ENCODE data around the gene SVIL.
A peak's percentile ranks its signal among the peaks of the same experiment; 100 is the strongest.
"Not testable (repeated sequence)": the region's sequence is repeated elsewhere in the genome, so short reads cannot be mapped to it uniquely, and the experiment has no call there.

SVIL gene

GRCh38 chr10:29443745-29444523 lies 190.8 kb downstream of the SVIL start:
- H3K4me2 ChIP-seq (ENCODE audit: low read length) = no peak overlapping the region
- no peak overlapping the region for H3K18ac ChIP-seq (ENCODE audit: low read length)
- H3K4me1 ChIP-seq (ENCODE audit: control insufficient read depth in 1 of 2, insufficient read depth in 2 of 2, low read length in 2 of 2) = no peaks in the 10 kb centered on the region
- no peaks in the 10 kb centered on the region for H3K79me2 ChIP-seq (ENCODE audit: control insufficient read depth, insufficient read depth, low read length, poor library complexity)
- no peak overlapping the region for H2BK12ac ChIP-seq (ENCODE audit: low read length)
- H3K9me3 ChIP-seq (ENCODE audit: insufficient read depth, low read depth, low read length) = no peaks in the 10 kb centered on the region
- no peaks in the 10 kb centered on the region for H3K27me3 ChIP-seq (ENCODE audit: insufficient read depth, low read length)
- H2BK5ac ChIP-seq (ENCODE audit: low read depth, low read length, poor library complexity) = no peak overlapping the region
- no peak overlapping the region for H4K12ac ChIP-seq (ENCODE audit: low read depth, low read length)
- no peak overlapping the region for H3K14ac ChIP-seq (ENCODE audit: low read length)
- no peak overlapping the region for H2BK120ac ChIP-seq (ENCODE audit: insufficient read depth, low read length, poor library complexity)
- no peak overlapping the region for H3K23ac ChIP-seq (ENCODE audit: low read length)
- no peak overlapping the region for H3K27ac ChIP-seq (ENCODE audit: low read depth, low read length)
- DNase-seq = peak; percentile 35 to 37
- H3K36me3 ChIP-seq (ENCODE audit: control insufficient read depth in 1 of 2, insufficient read depth in 2 of 2, low read length in 2 of 2) = no peaks in the 10 kb centered on the region
- peak overlapping the region; percentile 50 for H3K4me3 ChIP-seq (ENCODE audit: low read depth, low read length)
- no peak overlapping the region for H2AFZ ChIP-seq (ENCODE audit: insufficient read depth, low read length, poor library complexity)
- WGBS (ENCODE audit: extremely low coverage, insufficient coverage, insufficient read length) = no CpG with 5 or more reads among the region's 5 CpGs
- H2AK5ac ChIP-seq (ENCODE audit: low read length) = no peak overlapping the region
- no peak overlapping the region for H4K91ac ChIP-seq (ENCODE audit: low read depth, low read length)
- no peak overlapping the region for H4K8ac ChIP-seq (ENCODE audit: low read depth, low read length)
- H3K79me1 ChIP-seq (ENCODE audit: low read length) = no peaks in the 10 kb centered on the region
- H3K4ac ChIP-seq (ENCODE audit: low read depth, low read length) = no peak overlapping the region
- H3K9ac ChIP-seq (ENCODE audit: low read length) = no peak overlapping the region

DNA sequence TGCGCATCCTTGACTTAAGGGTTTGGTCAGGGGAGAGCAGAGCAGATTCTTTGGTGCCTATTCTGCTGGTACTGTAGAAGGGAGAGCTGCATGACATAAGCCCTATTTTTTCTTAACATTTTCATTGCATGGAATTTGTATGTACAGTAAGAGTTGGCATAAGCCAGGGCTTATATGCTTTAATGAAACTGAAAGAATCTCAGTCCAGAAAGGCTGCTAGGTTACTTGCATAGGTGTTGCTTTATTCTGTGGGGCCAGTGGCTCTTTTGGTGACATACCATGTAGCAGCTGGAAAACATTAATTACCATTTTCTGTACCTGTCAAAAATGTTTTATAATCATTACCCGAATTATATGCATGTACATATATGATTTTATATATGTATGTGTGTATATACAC lies 193.8 kb downstream of the SVIL start:
- no peak overlapping the region for H3K4me2 ChIP-seq (ENCODE audit: low read length)
- H3K79me2 ChIP-seq (ENCODE audit: control insufficient read depth, insufficient read depth, low read length, poor library complexity) = no peaks in the 10 kb centered on the region
- no peak overlapping the region for H2BK5ac ChIP-seq (ENCODE audit: low read depth, low read length, poor library complexity)
- no CpG with 5 or more reads among the region's 2 CpGs for WGBS (ENCODE audit: extremely low coverage, insufficient coverage, insufficient read length)
- H2AK5ac ChIP-seq (ENCODE audit: low read length) = no peak overlapping the region
- no peaks in the 10 kb centered on the region for H3K36me3 ChIP-seq (ENCODE audit: control insufficient read depth in 1 of 2, insufficient read depth in 2 of 2, low read length in 2 of 2)
- H3K9ac ChIP-seq (ENCODE audit: low read length) = no peak overlapping the region
- H3K4me1 ChIP-seq (ENCODE audit: control insufficient read depth in 1 of 2, insufficient read depth in 2 of 2, low read length in 2 of 2) = no peaks in the 10 kb centered on the region
- H3K27ac ChIP-seq (ENCODE audit: low read depth, low read length) = no peak overlapping the region
- H4K91ac ChIP-seq (ENCODE audit: low read depth, low read length) = no peak overlapping the region
- no peak overlapping the region for H3K4ac ChIP-seq (ENCODE audit: low read depth, low read length)
- no peak overlapping the region for H3K14ac ChIP-seq (ENCODE audit: low read length)
- no peak overlapping the region for H2BK120ac ChIP-seq (ENCODE audit: insufficient read depth, low read length, poor library complexity)
- H3K79me1 ChIP-seq (ENCODE audit: low read length) = no peaks in the 10 kb centered on the region
- no peak overlapping the region for H3K18ac ChIP-seq (ENCODE audit: low read length)
- no peak overlapping the region for H3K4me3 ChIP-seq (ENCODE audit: low read depth, low read length)
- no peak overlapping the region for H2BK12ac ChIP-seq (ENCODE audit: low read length)
- no peak overlapping the region for H3K23ac ChIP-seq (ENCODE audit: low read length)
- H3K27me3 ChIP-seq (ENCODE audit: insufficient read depth, low read length) = no peaks in the 10 kb centered on the region
- H4K12ac ChIP-seq (ENCODE audit: low read depth, low read length) = no peak overlapping the region
- H3K9me3 ChIP-seq (ENCODE audit: insufficient read depth, low read depth, low read length) = peaks cover 5% of the 10 kb centered on the region
- H2AFZ ChIP-seq (ENCODE audit: insufficient read depth, low read length, poor library complexity) = no peak overlapping the region
- DNase-seq = no peak
- H4K8ac ChIP-seq (ENCODE audit: low read depth, low read length) = no peak overlapping the region

- H3K9ac ChIP-seq (ENCODE audit: low read length); H3K79me1 ChIP-seq (ENCODE audit: low read length); H3K9me3 ChIP-seq (ENCODE audit: insufficient read depth, low read depth, low read length); H3K23ac ChIP-seq (ENCODE audit: low read length); H3K18ac ChIP-seq (ENCODE audit: low read length); H3K4me2 ChIP-seq (ENCODE audit: low read length); H2BK120ac ChIP-seq (ENCODE audit: insufficient read depth, low read length, poor library complexity); H3K27ac ChIP-seq (ENCODE audit: low read depth, low read length); H3K14ac ChIP-seq (ENCODE audit: low read length); H3K4me1 ChIP-seq (ENCODE audit: control insufficient read depth in 1 of 2, insufficient read depth in 2 of 2, low read length in 2 of 2); H4K8ac ChIP-seq (ENCODE audit: low read depth, low read length); H3K4me3 ChIP-seq (ENCODE audit: low read depth, low read length); H3K4ac ChIP-seq (ENCODE audit: low read depth, low read length); H2BK5ac ChIP-seq (ENCODE audit: low read depth, low read length, poor library complexity); H3K36me3 ChIP-seq (ENCODE audit: control insufficient read depth in 1 of 2, insufficient read depth in 2 of 2, low read length in 2 of 2); H3K27me3 ChIP-seq (ENCODE audit: insufficient read depth, low read length); H2AK5ac ChIP-seq (ENCODE audit: low read length); H4K12ac ChIP-seq (ENCODE audit: low read depth, low read length); H2AFZ ChIP-seq (ENCODE audit: insufficient read depth, low read length, poor library complexity); H2BK12ac ChIP-seq (ENCODE audit: low read length); H3K79me2 ChIP-seq (ENCODE audit: control insufficient read depth, insufficient read depth, low read length, poor library complexity); H4K91ac ChIP-seq (ENCODE audit: low read depth, low read length): not testable (repeated sequence)
- WGBS (ENCODE audit: extremely low coverage, insufficient coverage, insufficient read length) = no CpG with 5 or more reads among the region's 3 CpGs
- peak; percentile 38 to 52 for DNase-seq
These were observed 195.8 kb downstream of the SVIL start for GRCh38 chr10:29439005-29439404.

GRCh38 chr10:29438271-29438670 lies 196.5 kb downstream of the SVIL start:
- no peak overlapping the region for H2BK5ac ChIP-seq (ENCODE audit: low read depth, low read length, poor library complexity)
- H3K4me2 ChIP-seq (ENCODE audit: low read length) = no peak overlapping the region
- H2BK12ac ChIP-seq (ENCODE audit: low read length) = no peak overlapping the region
- no peak overlapping the region for H2AK5ac ChIP-seq (ENCODE audit: low read length)
- no peaks in the 10 kb centered on the region for H3K27me3 ChIP-seq (ENCODE audit: insufficient read depth, low read length)
- no peaks in the 10 kb centered on the region for H3K79me2 ChIP-seq (ENCODE audit: control insufficient read depth, insufficient read depth, low read length, poor library complexity)
- H3K18ac ChIP-seq (ENCODE audit: low read length) = no peak overlapping the region
- H3K79me1 ChIP-seq (ENCODE audit: low read length) = no peaks in the 10 kb centered on the region
- H4K12ac ChIP-seq (ENCODE audit: low read depth, low read length) = no peak overlapping the region
- H3K4me3 ChIP-seq (ENCODE audit: low read depth, low read length) = no peak overlapping the region
- no peak for DNase-seq
- no peak overlapping the region for H2AFZ ChIP-seq (ENCODE audit: insufficient read depth, low read length, poor library complexity)
- H3K14ac ChIP-seq (ENCODE audit: low read length) = no peak overlapping the region
- no peak overlapping the region for H3K4ac ChIP-seq (ENCODE audit: low read depth, low read length)
- H3K23ac ChIP-seq (ENCODE audit: low read length) = no peak overlapping the region
- H3K36me3 ChIP-seq (ENCODE audit: control insufficient read depth in 1 of 2, insufficient read depth in 2 of 2, low read length in 2 of 2) = no peaks in the 10 kb centered on the region
- peaks cover 5% of the 10 kb centered on the region for H3K9me3 ChIP-seq (ENCODE audit: insufficient read depth, low read depth, low read length)
- no peaks in the 10 kb centered on the region for H3K4me1 ChIP-seq (ENCODE audit: control insufficient read depth in 1 of 2, insufficient read depth in 2 of 2, low read length in 2 of 2)
- H2BK120ac ChIP-seq (ENCODE audit: insufficient read depth, low read length, poor library complexity) = no peak overlapping the region
- H4K8ac ChIP-seq (ENCODE audit: low read depth, low read length) = no peak overlapping the region
- no peak overlapping the region for H4K91ac ChIP-seq (ENCODE audit: low read depth, low read length)
- H3K9ac ChIP-seq (ENCODE audit: low read length) = no peak overlapping the region
- WGBS (ENCODE audit: extremely low coverage, insufficient coverage, insufficient read length) = no CpG with 5 or more reads among the region's 9 CpGs
- no peak overlapping the region for H3K27ac ChIP-seq (ENCODE audit: low read depth, low read length)

All from trophoblast cell (in vitro differentiated cells and primary cell).